Fibroblast of lung (primary cell): ENCODE data around the gene C1QL1.

ENCODE experiments used
- CTCF ChIP-seq, 2 donors: IDR thresholded peaks in 1 of 2; conservative IDR thresholded peaks in 1 of 2; 1 replicate in 1 of 2; 2 replicates in 1 of 2; pipeline ENCODE4 v1.5.1; 2011 to 2012; ENCODE audit warnings: low read length in 2 of 2, control low read depth in 1 of 2, inconsistent platforms in 1 of 2, low read depth in 1 of 2, mild to moderate bottlenecking in 1 of 2
- EZH2 ChIP-seq: IDR thresholded peaks from 2 replicates; pipeline ENCODE4 v1.5.1; 2012; ENCODE audit warnings: low read length, control low read depth, mild to moderate bottlenecking; ENCODE audit errors: missing control alignments

GRCh38 chr17:44972953-44973352 is 4.8 kb upstream of the C1QL1 start:
- no peak for TF ChIP-seq CTCF (conservative IDR thresholded peaks at IDR 0.05 in 1 of 2, IDR thresholded peaks at IDR 0.05 in 1 of 2; ENCODE audit: low read depth in 1 of 2, low read length in 2 of 2)
- TF ChIP-seq EZH2, result no peak
